WTC11 (cell line): Measurements from ENCODE around the gene GNG8.

Experiments used
- CTCF ChIP-seq: fragments of 200-600 bp; IDR thresholded peaks from 2 replicates; pipeline ENCODE4 v1.8.0; 2022; ENCODE audit warnings: antibody characterized with exemption
- FOXJ3 ChIP-seq: sonication (generic); formaldehyde crosslinking; IDR thresholded peaks from 2 replicates; pipeline ENCODE4 v1.9.0; 2021; ENCODE audit warnings: missing genetic modification reagents, mild to moderate bottlenecking, borderline replicate concordance
- JUN ChIP-seq: sonication (generic); formaldehyde crosslinking; IDR thresholded peaks from 2 replicates; pipeline ENCODE4 v1.8.0; 2023; ENCODE audit warnings: mild to moderate bottlenecking, missing genetic modification reagents
- STAT6 ChIP-seq: sonication (generic); formaldehyde crosslinking; conservative IDR thresholded peaks from 2 replicates; pipeline ENCODE4 v1.8.1; 2023; ENCODE audit warnings: mild to moderate bottlenecking, low read depth, missing genetic modification reagents, moderate library complexity
- TCF7 ChIP-seq: sonication (generic); formaldehyde crosslinking; IDR thresholded peaks from 2 replicates; pipeline ENCODE4 v1.8.0; 2022; ENCODE audit warnings: mild to moderate bottlenecking, low read depth, missing genetic modification reagents, moderate library complexity
- ZBTB21 ChIP-seq: sonication (generic); formaldehyde crosslinking; IDR thresholded peaks from 2 replicates; pipeline ENCODE4 v1.8.1; 2023; ENCODE audit warnings: mild to moderate bottlenecking, missing genetic modification reagents, borderline replicate concordance
- ZNF425 ChIP-seq: fragments of 250-450 bp; sonication (Bioruptor Pico); conservative IDR thresholded peaks from 2 replicates; pipeline ENCODE4 v1.9.0; 2021; ENCODE audit warnings: mild to moderate bottlenecking

GRCh38 chr19:46608178-46608577 lies 27.8 kb downstream of the GNG8 start:
- TF ChIP-seq FOXJ3 (CRISPR knock-in tag) (no peak), CTCF (no peak), STAT6 (CRISPR knock-in tag) (no peak), JUN (no peak), ZNF425 (CRISPR knock-in tag) (no peak), TCF7 (no peak), ZBTB21 (no peak)
